H1 (cell line): ENCODE results near the gene PXN. TPM values are rescaled to one million over a fixed set of nuclear protein-coding genes. Genes with fewer than 3 reads are reported as not detected.

Experiments used
- CTCF ChIA-PET: fragments of 300-600 bp; sonication (Branson Sonifier 250); formaldehyde crosslinking; loops from one replicate; lab custom pipeline; 2021; ENCODE audit not compliant: partially characterized antibody; lab: Charles Lee
- POLR2A ChIA-PET: fragments of 300-600 bp; sonication (Branson Sonifier 250); formaldehyde crosslinking; loops from one replicate; lab custom pipeline; 2021; ENCODE audit warnings: inconsistent platforms; ENCODE audit not compliant: partially characterized antibody; lab: Charles Lee
- DNase-seq, 2 experiments: peaks; one replicate each; pipeline versions ENCODE4 v3.0.0 to v3.0.0-alpha.2; 2010 to 2022; ENCODE audit warnings: low spot score in 2 of 2, low read depth in 1 of 2, mixed read lengths in 1 of 2
- FAIRE-seq: peaks from 2 replicates; lab custom pipeline; 2011; peaks lifted over from hg19 to GRCh38; lab: Jason Lieb, UNC
- H2AFZ ChIP-seq: 2 replicates; pipeline ENCODE4 v1.8.1; 2012; ENCODE audit warnings: low read length, inconsistent platforms
- H2AK5ac ChIP-seq: 2 replicates; pipeline ENCODE4 v1.6.1; 2013; ENCODE audit warnings: low read depth, low read length
- H2BK120ac ChIP-seq: replicated peaks from 2 replicates; pipeline ENCODE3; 2013; ENCODE audit warnings: low read depth, low read length, inconsistent platforms
- H2BK12ac ChIP-seq: 2 replicates; pipeline ENCODE4 v1.6.1; 2013; ENCODE audit warnings: low read depth, low read length
- H2BK15ac ChIP-seq: 2 replicates; pipeline ENCODE4 v1.6.1; 2013; ENCODE audit warnings: low read length
- H2BK20ac ChIP-seq: 2 replicates; pipeline ENCODE4 v1.6.1; 2013; ENCODE audit warnings: low read length
- H2BK5ac ChIP-seq: 2 replicates; pipeline ENCODE4 v1.6.1; 2013; ENCODE audit warnings: low read depth, low read length
- H3K14ac ChIP-seq: 2 replicates; pipeline ENCODE4 v1.6.1; 2013; ENCODE audit warnings: inconsistent platforms; ENCODE audit not compliant: insufficient read length
- H3K18ac ChIP-seq: 2 replicates; pipeline ENCODE4 v1.6.1; 2013; ENCODE audit warnings: low read length; ENCODE audit errors: extremely low read depth
- H3K23ac ChIP-seq: 2 replicates; pipeline ENCODE4 v1.6.1; 2013; ENCODE audit warnings: inconsistent platforms; ENCODE audit not compliant: insufficient read length
- H3K23me2 ChIP-seq: 2 replicates; pipeline ENCODE4 v1.6.1; 2013; ENCODE audit warnings: low read depth, low read length
- H3K27ac ChIP-seq: 2 replicates; pipeline ENCODE4 v1.6.1; 2011; ENCODE audit warnings: low read depth, low read length, inconsistent platforms
- H3K27me3 ChIP-seq, 4 experiments: replicated peaks in 1 of 4; 1 replicate in 1 of 4; 2 replicates in 3 of 4; pipeline versions ENCODE4 v1.6.1 to v1.8.1; 2011 to 2013; ENCODE audit warnings: low read length in 3 of 4, mild to moderate bottlenecking in 3 of 4, inconsistent platforms in 2 of 4, mixed read lengths in 2 of 4, moderate library complexity in 1 of 4; ENCODE audit not compliant: control insufficient read depth in 3 of 4, insufficient read depth in 3 of 4; ENCODE audit errors: extremely low read depth in 1 of 4
- H3K36me3 ChIP-seq, 4 experiments: 2 replicates each; pipeline versions ENCODE4 v1.6.1 to v1.8.1; 2011 to 2013; ENCODE audit warnings: mild to moderate bottlenecking in 4 of 4, low read length in 3 of 4, moderate library complexity in 2 of 4, control low read depth in 1 of 4, inconsistent platforms in 1 of 4; ENCODE audit not compliant: insufficient read depth in 4 of 4, control insufficient read depth in 2 of 4
- H3K4ac ChIP-seq: replicated peaks from 2 replicates; pipeline ENCODE3; 2013; ENCODE audit warnings: low read length, low read depth, mixed read lengths, inconsistent platforms; ENCODE audit not compliant: insufficient read length
- H3K4me1 ChIP-seq, 4 experiments: replicated peaks in 1 of 4; 1 replicate in 1 of 4; 2 replicates in 3 of 4; pipeline versions ENCODE4 v1.6.1 to v1.8.1; 2011 to 2013; ENCODE audit warnings: low read length in 3 of 4, inconsistent platforms in 2 of 4, mixed read lengths in 1 of 4; ENCODE audit not compliant: insufficient read depth in 4 of 4, control insufficient read depth in 3 of 4
- H3K4me2 ChIP-seq, 2 experiments: 2 replicates each; pipeline versions ENCODE4 v1.6.1 to v1.8.1; 2011 to 2013; ENCODE audit warnings: low read depth in 2 of 2, low read length in 2 of 2, control low read depth in 1 of 2, inconsistent platforms in 1 of 2, mild to moderate bottlenecking in 1 of 2; ENCODE audit not compliant: insufficient read depth in 1 of 2
- H3K4me3 ChIP-seq, 4 experiments: fragments of 200-600, 300-600 bp in 1 of 4; sonication (generic), shearing (Covaris generic), sonication (Bioruptor Twin) in 1 of 4; 2 replicates each; pipeline versions ENCODE4 v1.5.1 to v1.8.1; 2011 to 2016; ENCODE audit warnings: low read length in 4 of 4, low read depth in 3 of 4, control low read depth in 2 of 4, inconsistent platforms in 2 of 4, mild to moderate bottlenecking in 2 of 4, mixed read lengths in 1 of 4, moderate library complexity in 1 of 4; ENCODE audit not compliant: insufficient read depth in 2 of 4; ENCODE audit errors: extremely low read depth in 1 of 4
- H3K56ac ChIP-seq: replicated peaks from 2 replicates; pipeline ENCODE3; 2013; ENCODE audit warnings: low read depth, mild to moderate bottlenecking, mixed read lengths, low read length, inconsistent platforms; ENCODE audit not compliant: insufficient read length
- H3K79me1 ChIP-seq: 2 replicates; pipeline ENCODE4 v1.6.1; 2013; ENCODE audit warnings: low read depth, low read length, control low read depth
- H3K79me2 ChIP-seq, 2 experiments: 2 replicates each; pipeline versions ENCODE4 v1.6.1 to v1.8.1; 2012 to 2013; ENCODE audit warnings: low read length in 2 of 2, mild to moderate bottlenecking in 2 of 2, inconsistent platforms in 1 of 2; ENCODE audit not compliant: insufficient read depth in 2 of 2, control insufficient read depth in 1 of 2
- H3K9ac ChIP-seq, 4 experiments: replicated peaks in 1 of 4; 1 replicate in 1 of 4; 2 replicates in 3 of 4; pipeline versions ENCODE4 v1.6.1 to v1.8.1; 2011 to 2013; ENCODE audit warnings: low read depth in 3 of 4, low read length in 3 of 4, control low read depth in 2 of 4, mild to moderate bottlenecking in 2 of 4, moderate library complexity in 2 of 4, inconsistent platforms in 1 of 4; ENCODE audit errors: extremely low read depth in 1 of 4
- H3K9me3 ChIP-seq, 2 experiments: 2 replicates each; pipeline versions ENCODE4 v1.6.1 to v1.8.1; 2012 to 2013; ENCODE audit warnings: mild to moderate bottlenecking in 2 of 2, moderate library complexity in 2 of 2, control low read depth in 1 of 2, inconsistent platforms in 1 of 2, low read depth in 1 of 2, low read length in 1 of 2, mixed read lengths in 1 of 2; ENCODE audit not compliant: insufficient read depth in 2 of 2
- H4K20me1 ChIP-seq, 2 experiments: replicated peaks in 1 of 2; 2 replicates each; pipeline versions ENCODE3 to v1.8.1; 2011 to 2013; ENCODE audit warnings: inconsistent platforms in 2 of 2, low read length in 2 of 2, mild to moderate bottlenecking in 1 of 2; ENCODE audit not compliant: insufficient read depth in 2 of 2, control insufficient read depth in 1 of 2
- H4K5ac ChIP-seq: 2 replicates; pipeline ENCODE4 v1.6.1; 2013; ENCODE audit warnings: low read length, low read depth, mixed read lengths, inconsistent platforms; ENCODE audit not compliant: insufficient read length
- H4K8ac ChIP-seq: 2 replicates; pipeline ENCODE4 v1.8.0; 2013; ENCODE audit warnings: mild to moderate bottlenecking, moderate library complexity, low read length, inconsistent platforms; ENCODE audit not compliant: insufficient read depth; ENCODE audit errors: extremely low read depth
- H4K91ac ChIP-seq: replicated peaks from 2 replicates; pipeline ENCODE3; 2013; ENCODE audit warnings: low read length, mixed read lengths, inconsistent platforms; ENCODE audit not compliant: insufficient read length
- TEAD4 ChIP-seq: IDR thresholded peaks from 2 replicates; pipeline ENCODE4 v1.6.1; 2012; ENCODE audit warnings: low read depth, low read length, inconsistent platforms, mixed read lengths
- WGBS, 2 experiments: shearing (Covaris generic) in 1 of 2; methylation state at CpG; one replicate each; pipeline versions ENCODE4 v1.1.6 to v1.1.7; 2013 to 2015; ENCODE audit warnings: low lambda C conversion rate in 2 of 2, mixed read lengths in 2 of 2, inconsistent platforms in 1 of 2, low coverage in 1 of 2, missing lambda C conversion rate in 1 of 2; ENCODE audit not compliant: insufficient replicate concordance in 2 of 2, insufficient coverage in 1 of 2, insufficient read length in 1 of 2; ENCODE audit errors: extremely low coverage in 1 of 2, missing lambda C conversion rate in 1 of 2; 5-methylcytosine and 5-hydroxymethylcytosine counted together
- polyA plus RNA-seq, 7 experiments: library from polyadenylated mRNA; depleted of rRNA in 3 of 7; stranded (reverse) in 5 of 7; unstranded in 2 of 7; fragments of >200 nt in 5 of 7; fragments of 200-250 nt in 2 of 7; gene quantifications; 1 replicate in 5 of 7; 2 replicates in 1 of 7; 4 replicates in 1 of 7; pipeline versions ENCODE4 v1.2.1 to v1.2.3, GENCODE V29; 2011 to 2013; ENCODE audit warnings: missing spikeins in 2 of 7, mixed read lengths in 2 of 7
- total RNA-seq: library from RNA; stranded (reverse); fragmentation: NEBNext Ultra II Directional; extraction: Animal tissue kit (Norgen Biotek cat#: 25700); gene quantifications from 2 replicates; pipeline ENCODE4 v1.2.1, GENCODE V29; 2021

PXN gene
- total and polyA plus RNA-seq, 2 of the 8 experiments (the other 6 are each of a cell fraction or from before 2014, with no cell fraction given) = 51.0 to 105 TPM

- H3K9me3 ChIP-seq = no peaks in the 10 kb centered on the region
- H2BK12ac ChIP-seq = no peak overlapping the region
- H4K20me1 ChIP-seq = peaks cover 10 to 24% of the 10 kb centered on the region in 2 experiments
- H2BK20ac ChIP-seq = no peak overlapping the region
- H3K79me2 ChIP-seq = peaks cover 0 to 7% of the 10 kb centered on the region in 2 experiments; a peak in 1 of 4 replicates
- no peak for FAIRE-seq
- H4K8ac ChIP-seq = no peak overlapping the region; the same call in 1 of the 2 replicates
- no peak overlapping the region for H2AK5ac ChIP-seq
- no peak overlapping the region for H3K56ac ChIP-seq
- no peak for DNase-seq
- H3K9ac ChIP-seq = peak overlapping the region in 2 of 4 experiments; percentile 8 to 30; a peak in 3 of 7 replicates
- no peak overlapping the region for H3K4me3 ChIP-seq
- no peak overlapping the region for H3K4ac ChIP-seq
- H3K18ac ChIP-seq = no peak overlapping the region
- H3K27me3 ChIP-seq = no peaks in the 10 kb centered on the region
- peaks cover 0 to 11% (median 4%) of the 10 kb centered on the region in 4 experiments; a peak in 5 of 7 replicates for H3K4me1 ChIP-seq
- ChIA-PET POLR2A (interaction anchor here (6.8 to 88.3 kb wide), 3 partner anchors 8 to 46 kb away, joined by 73 to 4270 read pairs (median 1305); partner anchors contain the start of genes GCN1, PXN, RNU4-1 and RNU4-2), CTCF (interaction anchor here (1.7 to 17.8 kb wide), 3 partner anchors 8 to 31 kb away, joined by 6 to 930 read pairs (median 31); partner anchors contain the start of gene PXN)
- no peak overlapping the region for H4K91ac ChIP-seq
- H2BK120ac ChIP-seq = no peak overlapping the region
- peaks cover 15 to 26% (median 23%) of the 10 kb centered on the region in 4 experiments for H3K36me3 ChIP-seq
- 87% methylated on average over 10 of the region's 10 CpGs; no CpG with 5 or more reads in 1 of the 2 experiments for WGBS, 2 experiments
- no peak overlapping the region for H4K5ac ChIP-seq
- no peak for TF ChIP-seq TEAD4
- H3K27ac ChIP-seq = no peak overlapping the region
- H2BK5ac ChIP-seq = peak overlapping the region; percentile 24; the same call in 1 of the 2 replicates
- H2AFZ ChIP-seq = no peak overlapping the region
- H3K23ac ChIP-seq = no peak overlapping the region
- H2BK15ac ChIP-seq = no peak overlapping the region
- H3K79me1 ChIP-seq = no peaks in the 10 kb centered on the region; the same call in 1 of the 2 replicates
- H3K23me2 ChIP-seq = no peaks in the 10 kb centered on the region
- no peak overlapping the region for H3K4me2 ChIP-seq
- no peak overlapping the region for H3K14ac ChIP-seq
These were observed 44.5 kb downstream of the PXN start for GRCh38 chr12:120220838-120221575.
